Ascending aorta (tissue), 2 donors: ENCODE data around the gene MESD. TPM values are rescaled to one million over a fixed set of nuclear protein-coding genes. Genes with fewer than 3 reads are reported as not detected.

Experiments
- DNase-seq, 2 donors: peaks; one replicate each; pipeline ENCODE4 v3.0.0-alpha.2; 2019; ENCODE audit warnings: low spot score in 2 of 2
- H3K27ac ChIP-seq, 2 donors: fragments of 200-600 bp; sonication (generic); one replicate each; pipeline ENCODE4 v1.5.1; 2016 to 2017; ENCODE audit warnings: mild to moderate bottlenecking in 1 of 2
- H3K27me3 ChIP-seq: fragments of 200-600 bp; sonication (generic); one replicate; pipeline ENCODE4 v1.5.1; 2017
- H3K36me3 ChIP-seq, 2 donors: fragments of 200-600 bp; sonication (generic); one replicate each; pipeline ENCODE4 v1.5.1; 2016
- H3K4me1 ChIP-seq, 2 donors: fragments of 200-600 bp; sonication (generic); one replicate each; pipeline ENCODE4 v1.5.1; 2016 to 2017; ENCODE audit warnings: mild to moderate bottlenecking in 1 of 2
- H3K4me3 ChIP-seq, 2 donors: fragments of 200-600 bp; sonication (generic); one replicate each; pipeline ENCODE4 v1.5.1; 2016 to 2017; ENCODE audit warnings: mild to moderate bottlenecking in 1 of 2
- H3K9me3 ChIP-seq, 2 donors: fragments of 200-600 bp; sonication (generic); one replicate each; pipeline ENCODE4 v1.5.1; 2016
- CTCF ChIP-seq, 3 experiments: fragments of 200-600 bp in 2 of 3; fragments of 450-650 bp in 1 of 3; sonication (generic) in 2 of 3; IDR thresholded peaks; one replicate each; pipeline ENCODE4 v1.5.1; 2016 to 2019; ENCODE audit warnings: antibody characterized with exemption in 3 of 3, mild to moderate bottlenecking in 1 of 3, moderate library complexity in 1 of 3
- intact Hi-C: fragments of 100-400 bp; cut with DNase I; formaldehyde crosslinking; loops from one replicate; pipeline ENCODE4 v1.15.1; 2023
- total RNA-seq: library from RNA; depleted of rRNA; stranded (reverse); fragments of >200 nt; gene quantifications from one replicate; pipeline ENCODE4 v1.1.0, GENCODE V29; 2016

The MESD gene
- total RNA-seq, 1 donor from 2014 or later, result 6.4 TPM

DNA sequence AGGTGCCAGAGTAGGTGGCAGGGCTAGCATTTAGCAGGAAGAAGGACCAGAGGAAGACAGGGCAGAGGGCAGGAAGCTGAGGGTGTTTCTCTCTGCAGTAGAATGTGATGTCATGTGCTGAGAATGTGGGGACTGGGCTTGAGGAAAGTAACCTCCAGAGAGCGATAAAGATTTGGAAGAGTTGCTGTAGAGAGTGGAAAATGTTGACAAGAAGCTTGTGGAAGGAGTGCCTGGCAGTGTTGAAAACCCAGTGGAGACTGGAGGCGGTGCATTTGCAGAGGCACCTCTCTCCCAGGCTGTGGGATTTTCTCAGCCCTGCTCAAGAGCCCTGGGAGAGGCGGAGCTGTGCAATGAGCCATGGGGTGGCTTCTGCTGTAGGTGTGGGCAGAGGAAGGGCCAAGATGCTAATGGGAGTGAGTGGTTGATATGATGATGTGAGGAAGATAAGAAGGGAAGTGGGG, 54.8 kb downstream of the MESD start:
- Histone ChIP-seq H3K27me3 (no peaks in the 10 kb centered on the region), H3K4me1 (peaks cover 0 to 16% of the 10 kb centered on the region in 2 donors), H3K9me3 (no peaks in the 10 kb centered on the region), H3K27ac (no peak overlapping the region), H3K4me3 (no peak overlapping the region), H3K36me3 (peaks cover 0 to 17% of the 10 kb centered on the region in 2 donors)
- no peak for TF ChIP-seq CTCF (IDR thresholded peaks at IDR 0.05)
- intact Hi-C loops, result loop anchor here (5.0 kb wide), 1 partner anchor 447 kb away; no protein-coding TSS in a partner anchor
- DNase-seq, result no peak

DNA sequence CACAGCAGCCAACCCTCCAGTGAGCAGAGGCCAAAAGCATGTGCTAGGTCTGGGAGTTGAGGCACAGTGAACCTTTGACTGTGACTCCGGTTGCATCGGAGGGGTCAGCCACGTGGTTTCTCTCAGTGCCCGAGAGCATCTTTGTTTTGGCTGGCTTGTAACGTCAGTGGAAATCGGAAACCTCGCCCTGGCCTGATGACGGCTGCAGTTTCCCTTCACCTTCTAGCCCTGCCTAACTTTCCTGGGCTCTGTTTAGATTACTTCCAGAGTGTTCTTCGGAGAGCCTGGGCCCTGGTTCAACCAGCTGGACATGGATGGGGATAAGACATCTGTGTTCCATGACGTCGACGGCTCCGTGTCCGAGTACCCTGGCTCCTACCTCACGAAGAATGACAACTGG, 56.6 kb downstream of the MESD start:
- peak overlapping the region in 1 of 2 donors; percentile 52 for H3K27ac ChIP-seq

DNA sequence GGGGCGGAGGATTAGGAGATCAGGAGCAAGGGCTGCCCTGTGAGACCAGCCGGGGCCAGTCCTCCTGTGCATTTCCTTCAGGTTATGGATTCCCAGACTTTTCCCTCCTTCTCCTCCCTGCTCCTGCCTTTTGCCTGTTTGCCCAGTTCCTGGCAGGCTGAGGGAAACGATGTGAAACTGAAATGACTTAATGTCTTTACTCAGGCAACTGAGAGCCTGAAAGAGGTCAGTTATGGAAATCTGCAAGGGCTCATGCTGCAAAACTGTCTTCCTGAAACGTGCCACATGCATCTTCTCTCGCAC, 57.2 kb downstream of the MESD start:
- peak overlapping the region; percentile 52 to 64 for H3K27ac ChIP-seq
- no peaks in the 10 kb centered on the region for H3K27me3 ChIP-seq
- intact Hi-C loops, result loop anchor here (2.0 to 5.0 kb wide), 2 partner anchors 58 to 445 kb away; no protein-coding TSS in a partner anchor
- H3K36me3 ChIP-seq, result peaks cover 0 to 7% of the 10 kb centered on the region in 2 donors
- H3K4me3 ChIP-seq, result no peak overlapping the region
- no peak for TF ChIP-seq CTCF (IDR thresholded peaks at IDR 0.05)
- peaks cover 0 to 16% of the 10 kb centered on the region in 2 donors for H3K4me1 ChIP-seq
- DNase-seq, result no peak
- H3K9me3 ChIP-seq, result no peaks in the 10 kb centered on the region

More for the DNA sequence above, 56.6 kb downstream of the MESD start:
- Histone ChIP-seq H3K4me3 (no peak overlapping the region), H3K36me3 (peaks cover 0 to 13% of the 10 kb centered on the region in 2 donors), H3K9me3 (no peaks in the 10 kb centered on the region), H3K4me1 (peaks cover 0 to 16% of the 10 kb centered on the region in 2 donors), H3K27me3 (no peaks in the 10 kb centered on the region)
- intact Hi-C loops, result loop anchor here (2.0 to 5.0 kb wide), 2 partner anchors 58 to 446 kb away; no protein-coding TSS in a partner anchor
- DNase-seq, result peak in 1 of 2 donors; percentile 71
- TF ChIP-seq CTCF (IDR thresholded peaks at IDR 0.05), result no peak

DNA sequence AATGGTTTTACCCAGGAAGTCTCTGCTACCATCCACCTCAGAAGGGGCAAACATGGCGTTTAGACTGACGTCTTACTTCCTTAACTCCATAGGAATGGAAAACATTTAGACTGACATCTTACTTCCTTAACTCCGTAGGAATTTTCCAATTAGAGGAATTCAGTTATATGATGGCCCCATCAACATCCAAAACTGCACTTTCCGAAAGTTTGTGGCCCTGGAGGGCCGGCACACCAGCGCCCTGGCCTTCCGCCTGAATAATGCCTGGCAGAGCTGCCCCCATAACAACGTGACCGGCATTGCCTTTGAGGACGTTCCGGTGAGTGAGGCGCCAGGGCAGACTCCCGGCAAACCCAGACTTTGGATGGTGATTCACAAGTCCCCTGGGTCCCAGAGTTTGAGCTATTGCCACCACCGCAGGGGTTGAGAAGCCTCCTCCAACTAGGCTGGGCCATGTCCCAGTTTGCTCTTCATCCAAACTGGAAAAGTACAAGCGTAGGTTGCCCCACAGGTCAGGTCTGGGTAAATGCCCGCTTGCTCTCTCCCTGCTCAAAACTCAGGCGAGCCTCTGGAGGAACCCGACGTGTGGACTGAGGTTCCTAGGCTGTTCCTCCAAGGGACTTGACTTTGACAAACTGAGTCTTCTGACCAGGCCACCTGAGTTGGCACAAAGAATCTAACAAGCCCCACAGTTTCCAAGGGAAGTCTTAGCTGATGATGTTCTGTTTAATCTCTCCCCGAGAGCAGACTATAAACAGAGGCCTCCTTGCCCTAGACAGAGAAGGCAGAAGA, 57.7 kb downstream of the MESD start:
- no peaks in the 10 kb centered on the region for H3K9me3 ChIP-seq
- intact Hi-C loops, result loop anchor here (2.0 to 5.0 kb wide), 2 partner anchors 59 to 445 kb away; no protein-coding TSS in a partner anchor
- no peak overlapping the region for H3K4me3 ChIP-seq
- peak overlapping the region; percentile 52 to 64 for H3K27ac ChIP-seq
- H3K36me3 ChIP-seq, result peaks cover 0 to 6% of the 10 kb centered on the region in 2 donors
- no peak for TF ChIP-seq CTCF (IDR thresholded peaks at IDR 0.05)
- no peaks in the 10 kb centered on the region for H3K27me3 ChIP-seq
- peaks cover 0 to 16% of the 10 kb centered on the region in 2 donors for H3K4me1 ChIP-seq
- DNase-seq, result peak in 1 of 2 donors; percentile 87

DNA sequence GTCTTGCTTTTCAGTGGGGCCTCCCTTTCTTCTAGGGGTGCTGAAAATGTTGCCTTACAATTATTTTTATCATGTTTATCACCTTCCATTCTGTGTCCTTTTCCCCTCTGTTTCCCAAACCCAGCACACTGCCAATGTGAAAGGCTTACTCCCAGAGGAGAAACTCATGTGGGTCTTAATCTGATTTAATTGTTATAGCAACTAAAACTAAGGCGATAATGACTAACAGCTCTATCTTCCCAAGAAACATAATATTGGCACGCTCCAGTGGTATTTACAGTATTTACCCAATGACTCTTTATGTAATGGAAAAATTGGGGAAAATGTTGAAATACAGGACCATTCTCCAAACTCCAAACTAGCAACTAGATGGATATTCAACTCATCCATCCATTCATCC, 58.4 kb downstream of the MESD start:
- intact Hi-C loops, result loop anchor here (5.0 kb wide), 1 partner anchor 444 kb away; no protein-coding TSS in a partner anchor
- H3K9me3 ChIP-seq, result no peaks in the 10 kb centered on the region
- H3K27ac ChIP-seq, result peak overlapping the region in 1 of 2 donors; percentile 52
- no peak overlapping the region for H3K4me3 ChIP-seq
- DNase-seq, result no peak
- H3K4me1 ChIP-seq, result peaks cover 0 to 16% of the 10 kb centered on the region in 2 donors
- no peak for TF ChIP-seq CTCF (IDR thresholded peaks at IDR 0.05)
- no peaks in the 10 kb centered on the region for H3K36me3 ChIP-seq
- no peaks in the 10 kb centered on the region for H3K27me3 ChIP-seq
